MCF 10A (cell line): ENCODE measurements around the gene ICAM4. TPM values are rescaled to one million over a fixed set of nuclear protein-coding genes. Genes with fewer than 3 reads are reported as not detected.

Experiments used
- BruUV-seq: library from RNA; stranded (reverse); fragments of 400-500 nt; replicated peaks from 2 replicates; lab custom pipeline; 2021; lab: Mats Ljungman, UMichigan
- CTCF ChIA-PET: fragments of 300-600 bp; sonication (Branson Sonifier 250); formaldehyde crosslinking; extraction: SDS; loops from one replicate; lab custom pipeline; 2021; ENCODE audit warnings: antibody characterized with exemption, inconsistent platforms; lab: Yijun Ruan, JAX
- POLR2A ChIA-PET: fragments of 300-600, 350-650 bp; sonication (Branson Sonifier 250); formaldehyde crosslinking; extraction: SDS; loops from one replicate; lab custom pipeline; 2020; ENCODE audit warnings: antibody characterized with exemption, inconsistent platforms; lab: Yijun Ruan, JAX
- DNase-seq: peaks from one replicate; pipeline ENCODE4 v3.0.0-alpha.2; 2018; ENCODE audit not compliant: unreplicated experiment
- H3K27ac Mint-ChIP-seq: one replicate; pipeline ENCODE4 v1.8.0; 2022; ENCODE audit warnings: mild to moderate bottlenecking, low read depth, mixed read lengths; ENCODE audit not compliant: unreplicated experiment
- H3K27me3 Mint-ChIP-seq: one replicate; pipeline ENCODE4 v1.8.0; 2022; ENCODE audit warnings: mixed read lengths; ENCODE audit not compliant: insufficient read depth, unreplicated experiment
- H3K36me3 Mint-ChIP-seq: one replicate; pipeline ENCODE4 v1.8.0; 2022; ENCODE audit warnings: mild to moderate bottlenecking, moderate library complexity, mixed read lengths; ENCODE audit not compliant: insufficient read depth, unreplicated experiment
- H3K4me1 Mint-ChIP-seq: one replicate; pipeline ENCODE4 v1.8.0; 2022; ENCODE audit warnings: mixed read lengths; ENCODE audit not compliant: insufficient read depth, unreplicated experiment
- H3K4me3 Mint-ChIP-seq: one replicate; pipeline ENCODE4 v1.8.0; 2022; ENCODE audit warnings: mild to moderate bottlenecking, moderate library complexity, mixed read lengths; ENCODE audit not compliant: unreplicated experiment
- H3K9me3 Mint-ChIP-seq: one replicate; pipeline ENCODE4 v1.8.0; 2022; ENCODE audit warnings: mixed read lengths; ENCODE audit not compliant: unreplicated experiment
- CTCF ChIP-seq: fragments of 200-600 bp; IDR thresholded peaks from one replicate; pipeline ENCODE4 v1.8.0; 2022; ENCODE audit warnings: antibody characterized with exemption, mild to moderate bottlenecking; ENCODE audit not compliant: unreplicated experiment
- intact Hi-C: fragments of 100-400 bp; cut with micrococcal nuclease; formaldehyde crosslinking; loops from 2 replicates; pipeline ENCODE4 v1.14.1; 2022
- total RNA-seq: library from RNA; stranded (reverse); gene quantifications from 2 replicates; pipeline ENCODE4 v1.2.3, GENCODE V29; 2022

The ICAM4 gene
- total RNA-seq, 1 experiment from 2014 or later = not detected

DNA sequence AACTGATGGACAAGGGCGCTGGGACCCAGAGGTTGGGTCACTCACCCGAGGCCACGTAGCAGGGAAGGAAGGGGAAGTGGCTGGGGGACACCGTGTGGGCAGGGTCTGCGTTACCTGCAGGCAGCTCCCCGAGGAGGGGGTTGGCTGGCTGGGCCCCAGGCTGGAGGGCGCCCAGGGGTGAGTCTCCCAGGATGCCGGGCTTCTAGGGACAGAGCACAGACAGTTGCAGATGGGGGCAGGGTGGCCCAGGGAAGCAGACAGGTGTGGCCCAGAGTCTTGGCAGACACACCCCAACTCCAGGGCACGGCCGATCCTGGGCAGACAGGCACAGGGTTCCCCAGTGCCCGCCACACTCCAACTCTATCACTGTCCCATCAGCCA lies 34.7 kb downstream of the ICAM4 start:
- Mint-ChIP-seq H3K27me3 (no peaks in the 10 kb centered on the region), H3K4me1 (no peaks in the 10 kb centered on the region), H3K4me3 (no peak overlapping the region), H3K27ac (no peak overlapping the region), H3K9me3 (no peaks in the 10 kb centered on the region), H3K36me3 (peaks cover 63% of the 10 kb centered on the region)
- no peak for TF ChIP-seq CTCF
- ChIA-PET CTCF (interaction anchor here (0.9 to 1.3 kb wide), 2 partner anchors 50 to 67 kb away, joined by 3 read pairs; no protein-coding TSS in a partner anchor), POLR2A (no interaction called here)
- no peak for DNase-seq
- BruUV-seq = no TSS peak
- intact Hi-C loops = no loop called here

GRCh38 chr19:10321874-10322835 lies 35.4 kb downstream of the ICAM4 start:
- TF ChIP-seq CTCF = no peak
- no peaks in the 10 kb centered on the region for H3K9me3 Mint-ChIP-seq
- DNase-seq = no peak
- ChIA-PET CTCF (no interaction called here), POLR2A (no interaction called here)
- H3K36me3 Mint-ChIP-seq = peaks cover 68% of the 10 kb centered on the region
- intact Hi-C loops = no loop called here
- BruUV-seq = no TSS peak
- no peak overlapping the region for H3K27ac Mint-ChIP-seq
- no peaks in the 10 kb centered on the region for H3K27me3 Mint-ChIP-seq
- no peak overlapping the region for H3K4me3 Mint-ChIP-seq
- H3K4me1 Mint-ChIP-seq = no peaks in the 10 kb centered on the region

DNA sequence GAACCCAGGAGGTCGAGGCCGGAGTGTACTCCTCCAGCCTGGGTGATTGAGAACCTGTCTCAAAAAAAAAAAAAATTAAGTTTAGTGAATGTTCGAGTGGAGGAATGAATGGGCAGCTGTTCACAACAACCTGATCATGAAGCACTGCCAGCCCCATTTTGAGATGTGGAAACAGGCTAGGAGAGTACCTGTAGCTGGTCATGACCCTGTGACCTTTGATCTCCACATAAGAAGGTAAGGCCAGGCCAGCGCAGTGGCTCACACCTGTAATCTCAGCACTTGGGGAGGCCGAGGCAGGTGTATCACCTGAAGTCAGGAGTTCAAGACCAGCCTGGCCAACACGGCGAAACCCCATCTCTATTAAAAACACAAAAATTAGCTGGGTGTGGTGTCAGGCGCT lies 39.0 kb downstream of the ICAM4 start:
- peaks cover 75% of the 10 kb centered on the region for H3K36me3 Mint-ChIP-seq
- H3K27ac Mint-ChIP-seq = no peak overlapping the region
- DNase-seq = no peak
- H3K4me1 Mint-ChIP-seq = no peaks in the 10 kb centered on the region
- BruUV-seq = no TSS peak
- POLR2A ChIA-PET = interaction anchor here (1.3 kb wide), 1 partner anchor 8 kb away, joined by 4 read pairs; the partner anchor contains the start of gene RAVER1
- no peaks in the 10 kb centered on the region for H3K9me3 Mint-ChIP-seq
- H3K4me3 Mint-ChIP-seq = no peak overlapping the region
- H3K27me3 Mint-ChIP-seq = no peaks in the 10 kb centered on the region
- intact Hi-C loops = no loop called here
- no peak for TF ChIP-seq CTCF
- CTCF ChIA-PET = interaction anchor here (0.5 to 0.6 kb wide), 3 partner anchors 46 to 300 kb away, joined by 3 to 4 read pairs (median 4); partner anchors contain the start of gene SLC44A2

- ChIA-PET POLR2A (interaction anchor here (0.5 kb wide), 1 partner anchor 53 kb away, joined by 3 read pairs; no protein-coding TSS in a partner anchor), CTCF (interaction anchor here (1.0 kb wide), 1 partner anchor 58 kb away, joined by 4 read pairs; no protein-coding TSS in a partner anchor)
- Mint-ChIP-seq H3K4me1 (no peaks in the 10 kb centered on the region), H3K9me3 (no peaks in the 10 kb centered on the region), H3K27ac (no peak overlapping the region), H3K36me3 (peaks cover 61% of the 10 kb centered on the region), H3K27me3 (no peaks in the 10 kb centered on the region), H3K4me3 (no peak overlapping the region)
- TF ChIP-seq CTCF = no peak
- no peak for DNase-seq
- intact Hi-C loops = no loop called here
- BruUV-seq = no TSS peak
Measured at GRCh38 chr19:10327793-10328192, 41.0 kb downstream of the ICAM4 start.
